ENCODE measurements around the gene EXOC6B. TPM values are rescaled to one million over a fixed set of nuclear protein-coding genes. Genes with fewer than 3 reads are reported as not detected.

Gene EXOC6B
- total and polyA plus RNA-seq, 2 of the 8 experiments (the other 6 are each of a cell fraction or from before 2014, with no cell fraction given) = 13.5 to 33.0 TPM

GRCh38 chr2:72128843-72129227 lies 697.0 kb downstream of the EXOC6B start (continued):
- TF ChIP-seq, protein P1, sequence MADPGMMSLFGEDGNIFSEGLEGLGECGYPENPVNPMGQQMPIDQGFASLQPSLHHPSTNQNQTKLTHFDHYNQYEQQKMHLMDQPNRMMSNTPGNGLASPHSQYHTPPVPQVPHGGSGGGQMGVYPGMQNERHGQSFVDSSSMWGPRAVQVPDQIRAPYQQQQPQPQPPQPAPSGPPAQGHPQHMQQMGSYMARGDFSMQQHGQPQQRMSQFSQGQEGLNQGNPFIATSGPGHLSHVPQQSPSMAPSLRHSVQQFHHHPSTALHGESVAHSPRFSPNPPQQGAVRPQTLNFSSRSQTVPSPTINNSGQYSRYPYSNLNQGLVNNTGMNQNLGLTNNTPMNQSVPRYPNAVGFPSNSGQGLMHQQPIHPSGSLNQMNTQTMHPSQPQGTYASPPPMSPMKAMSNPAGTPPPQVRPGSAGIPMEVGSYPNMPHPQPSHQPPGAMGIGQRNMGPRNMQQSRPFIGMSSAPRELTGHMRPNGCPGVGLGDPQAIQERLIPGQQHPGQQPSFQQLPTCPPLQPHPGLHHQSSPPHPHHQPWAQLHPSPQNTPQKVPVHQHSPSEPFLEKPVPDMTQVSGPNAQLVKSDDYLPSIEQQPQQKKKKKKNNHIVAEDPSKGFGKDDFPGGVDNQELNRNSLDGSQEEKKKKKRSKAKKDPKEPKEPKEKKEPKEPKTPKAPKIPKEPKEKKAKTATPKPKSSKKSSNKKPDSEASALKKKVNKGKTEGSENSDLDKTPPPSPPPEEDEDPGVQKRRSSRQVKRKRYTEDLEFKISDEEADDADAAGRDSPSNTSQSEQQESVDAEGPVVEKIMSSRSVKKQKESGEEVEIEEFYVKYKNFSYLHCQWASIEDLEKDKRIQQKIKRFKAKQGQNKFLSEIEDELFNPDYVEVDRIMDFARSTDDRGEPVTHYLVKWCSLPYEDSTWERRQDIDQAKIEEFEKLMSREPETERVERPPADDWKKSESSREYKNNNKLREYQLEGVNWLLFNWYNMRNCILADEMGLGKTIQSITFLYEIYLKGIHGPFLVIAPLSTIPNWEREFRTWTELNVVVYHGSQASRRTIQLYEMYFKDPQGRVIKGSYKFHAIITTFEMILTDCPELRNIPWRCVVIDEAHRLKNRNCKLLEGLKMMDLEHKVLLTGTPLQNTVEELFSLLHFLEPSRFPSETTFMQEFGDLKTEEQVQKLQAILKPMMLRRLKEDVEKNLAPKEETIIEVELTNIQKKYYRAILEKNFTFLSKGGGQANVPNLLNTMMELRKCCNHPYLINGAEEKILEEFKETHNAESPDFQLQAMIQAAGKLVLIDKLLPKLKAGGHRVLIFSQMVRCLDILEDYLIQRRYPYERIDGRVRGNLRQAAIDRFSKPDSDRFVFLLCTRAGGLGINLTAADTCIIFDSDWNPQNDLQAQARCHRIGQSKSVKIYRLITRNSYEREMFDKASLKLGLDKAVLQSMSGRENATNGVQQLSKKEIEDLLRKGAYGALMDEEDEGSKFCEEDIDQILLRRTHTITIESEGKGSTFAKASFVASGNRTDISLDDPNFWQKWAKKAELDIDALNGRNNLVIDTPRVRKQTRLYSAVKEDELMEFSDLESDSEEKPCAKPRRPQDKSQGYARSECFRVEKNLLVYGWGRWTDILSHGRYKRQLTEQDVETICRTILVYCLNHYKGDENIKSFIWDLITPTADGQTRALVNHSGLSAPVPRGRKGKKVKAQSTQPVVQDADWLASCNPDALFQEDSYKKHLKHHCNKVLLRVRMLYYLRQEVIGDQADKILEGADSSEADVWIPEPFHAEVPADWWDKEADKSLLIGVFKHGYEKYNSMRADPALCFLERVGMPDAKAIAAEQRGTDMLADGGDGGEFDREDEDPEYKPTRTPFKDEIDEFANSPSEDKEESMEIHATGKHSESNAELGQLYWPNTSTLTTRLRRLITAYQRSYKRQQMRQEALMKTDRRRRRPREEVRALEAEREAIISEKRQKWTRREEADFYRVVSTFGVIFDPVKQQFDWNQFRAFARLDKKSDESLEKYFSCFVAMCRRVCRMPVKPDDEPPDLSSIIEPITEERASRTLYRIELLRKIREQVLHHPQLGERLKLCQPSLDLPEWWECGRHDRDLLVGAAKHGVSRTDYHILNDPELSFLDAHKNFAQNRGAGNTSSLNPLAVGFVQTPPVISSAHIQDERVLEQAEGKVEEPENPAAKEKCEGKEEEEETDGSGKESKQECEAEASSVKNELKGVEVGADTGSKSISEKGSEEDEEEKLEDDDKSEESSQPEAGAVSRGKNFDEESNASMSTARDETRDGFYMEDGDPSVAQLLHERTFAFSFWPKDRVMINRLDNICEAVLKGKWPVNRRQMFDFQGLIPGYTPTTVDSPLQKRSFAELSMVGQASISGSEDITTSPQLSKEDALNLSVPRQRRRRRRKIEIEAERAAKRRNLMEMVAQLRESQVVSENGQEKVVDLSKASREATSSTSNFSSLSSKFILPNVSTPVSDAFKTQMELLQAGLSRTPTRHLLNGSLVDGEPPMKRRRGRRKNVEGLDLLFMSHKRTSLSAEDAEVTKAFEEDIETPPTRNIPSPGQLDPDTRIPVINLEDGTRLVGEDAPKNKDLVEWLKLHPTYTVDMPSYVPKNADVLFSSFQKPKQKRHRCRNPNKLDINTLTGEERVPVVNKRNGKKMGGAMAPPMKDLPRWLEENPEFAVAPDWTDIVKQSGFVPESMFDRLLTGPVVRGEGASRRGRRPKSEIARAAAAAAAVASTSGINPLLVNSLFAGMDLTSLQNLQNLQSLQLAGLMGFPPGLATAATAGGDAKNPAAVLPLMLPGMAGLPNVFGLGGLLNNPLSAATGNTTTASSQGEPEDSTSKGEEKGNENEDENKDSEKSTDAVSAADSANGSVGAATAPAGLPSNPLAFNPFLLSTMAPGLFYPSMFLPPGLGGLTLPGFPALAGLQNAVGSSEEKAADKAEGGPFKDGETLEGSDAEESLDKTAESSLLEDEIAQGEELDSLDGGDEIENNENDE (IDR thresholded peaks at IDR 0.05; ENCODE audit: insufficient replicate concordance, low read length) = no peak
- TF ChIP-seq HDAC2 (IDR thresholded peaks at IDR 0.05; ENCODE audit: borderline replicate concordance in 1 of 2, low read depth in 2 of 2, low read length in 2 of 2) = no peak
- no peak for TF ChIP-seq EGR1 (IDR thresholded peaks at IDR 0.05; ENCODE audit: borderline replicate concordance, low read depth, low read length)
- no peak for TF ChIP-seq EP300 (IDR thresholded peaks at IDR 0.05; ENCODE audit: borderline replicate concordance in 1 of 2, low read depth in 2 of 2, low read length in 2 of 2)
- no peak for TF ChIP-seq SIN3A (conservative IDR thresholded peaks at IDR 0.05 in 1 of 2, IDR thresholded peaks at IDR 0.05 in 1 of 2; ENCODE audit: low read depth in 1 of 2, low read length in 2 of 2)
- TF ChIP-seq KDM5A (IDR thresholded peaks at IDR 0.05; ENCODE audit: low read length) = no peak
- TF ChIP-seq SP1 (IDR thresholded peaks at IDR 0.05; ENCODE audit: low read depth, low read length) = no peak
